GM12873 (cell line): ENCODE data around the gene RPS6KC1.

ENCODE experiments used
- CTCF ChIP-seq: IDR thresholded peaks from 2 replicates; pipeline ENCODE4 v1.5.1; 2012; ENCODE audit warnings: low read depth, mild to moderate bottlenecking, moderate library complexity, low read length, control low read depth; ENCODE audit not compliant: insufficient read depth; ENCODE audit errors: missing control alignments

The RPS6KC1 gene

GRCh38 chr1:213256438-213257087 lies 205.5 kb downstream of the RPS6KC1 start:
- peak; percentile 15 for TF ChIP-seq CTCF

DNA sequence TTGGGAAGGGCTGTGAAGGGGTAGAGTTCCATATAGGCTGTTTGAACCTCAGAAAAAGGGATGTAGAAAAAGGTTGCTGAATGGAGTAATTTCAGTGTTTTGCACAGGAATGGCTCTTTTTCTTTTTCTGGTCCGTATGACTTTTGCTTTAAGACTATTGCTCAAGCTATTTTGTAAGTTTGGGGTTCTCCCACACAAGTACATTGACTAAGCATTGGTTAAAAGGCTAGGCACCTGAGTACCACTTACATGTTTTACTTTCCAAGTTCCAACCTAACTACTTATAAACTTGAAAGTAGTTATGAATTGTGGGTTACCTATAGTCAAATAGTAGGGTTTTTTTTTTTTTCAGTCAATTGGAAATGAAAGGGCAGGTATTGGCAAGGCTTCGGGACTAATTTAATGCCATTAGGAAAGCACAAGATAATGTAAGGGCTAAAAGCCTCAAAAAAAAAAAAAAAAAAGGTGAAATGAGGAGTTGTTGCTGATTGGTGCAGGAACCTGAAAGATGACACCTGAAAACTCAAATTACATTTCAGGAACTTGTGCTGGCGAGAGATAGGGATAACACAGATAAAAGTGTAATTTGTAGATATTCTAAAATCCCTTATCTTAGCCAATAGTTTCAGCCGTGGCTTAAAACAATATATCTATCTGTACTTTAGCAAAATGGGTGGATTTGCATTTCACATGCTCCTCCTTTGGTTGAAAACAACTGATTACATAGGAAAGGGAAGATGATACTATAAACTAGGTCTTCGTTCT lies 209.5 kb downstream of the RPS6KC1 start:
- no peak for TF ChIP-seq CTCF

DNA sequence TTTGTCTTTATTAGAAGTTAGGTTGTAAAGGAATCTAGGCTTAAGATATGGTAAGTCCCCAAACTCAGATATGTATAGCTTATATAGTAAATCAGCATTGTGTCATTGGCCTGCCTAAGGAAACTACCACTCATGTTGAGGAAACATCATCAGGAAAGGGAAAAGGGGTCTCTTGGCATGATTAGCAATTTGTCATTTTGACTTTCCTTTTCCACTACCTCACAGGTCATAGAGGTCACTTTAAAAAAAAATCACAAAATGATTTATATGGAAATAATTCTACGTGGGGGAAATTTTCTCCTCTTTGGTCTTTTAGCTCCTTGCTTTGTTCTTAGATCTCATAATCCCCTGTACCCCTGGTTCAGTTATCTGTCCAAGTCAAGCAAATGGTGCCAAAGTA lies 213.5 kb downstream of the RPS6KC1 start:
- TF ChIP-seq CTCF, result no peak

GRCh38 chr1:213266983-213267772 lies 216.1 kb downstream of the RPS6KC1 start:
- no peak for TF ChIP-seq CTCF

DNA sequence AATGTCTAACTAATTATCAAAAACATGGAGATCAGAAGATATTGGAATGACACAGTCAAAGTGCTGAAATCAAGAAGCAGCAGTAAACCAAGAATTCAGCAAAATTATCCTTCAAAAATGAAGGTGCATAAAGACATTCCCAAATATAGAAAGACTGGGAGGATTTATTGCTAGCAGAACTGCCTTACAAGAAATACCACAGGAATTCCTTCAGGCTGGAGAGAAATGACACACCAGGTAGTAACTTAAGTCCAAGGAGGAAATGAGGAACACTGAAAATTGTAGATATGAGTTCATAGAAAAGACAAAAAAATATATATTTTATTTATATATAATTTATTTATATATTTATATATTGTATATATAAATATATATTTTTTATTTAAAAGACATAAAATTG lies 217.2 kb downstream of the RPS6KC1 start:
- TF ChIP-seq CTCF, result no peak

DNA sequence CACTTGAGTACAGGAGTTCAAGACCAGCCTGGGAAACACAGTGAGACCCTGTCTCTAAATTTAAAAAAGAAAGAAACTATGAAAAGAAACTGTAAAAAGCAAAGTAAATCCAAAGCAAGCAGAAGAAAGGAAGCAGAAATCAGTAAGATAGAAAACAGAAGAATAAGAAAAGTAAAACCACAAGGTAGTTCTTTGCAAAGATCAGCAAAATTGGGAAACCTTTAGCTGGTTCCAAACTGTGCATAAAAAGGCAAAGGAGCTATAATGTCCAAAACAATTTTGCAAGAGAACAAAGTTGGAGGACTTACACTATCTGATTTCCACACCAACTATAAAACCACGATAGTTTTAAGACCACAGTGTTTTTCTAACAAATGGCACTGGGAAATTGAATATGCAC lies 218.8 kb downstream of the RPS6KC1 start:
- TF ChIP-seq CTCF, result no peak

GRCh38 chr1:213273546-213273945 lies 222.5 kb downstream of the RPS6KC1 start:
- TF ChIP-seq CTCF, result no peak
